Esophagus muscularis mucosa (tissue), 4 donors: ENCODE results near the gene NOX5. TPM values are rescaled to one million over a fixed set of nuclear protein-coding genes. Genes with fewer than 3 reads are reported as not detected.

Source experiments
- DNase-seq: peaks from one replicate; pipeline ENCODE4 v3.0.0-alpha.2; 2017; ENCODE audit errors: extremely low spot score
- H3K27ac ChIP-seq, 4 donors: fragments of 200-600 bp; sonication (generic); replicated peaks in 1 of 4; 1 replicate in 3 of 4; 2 replicates in 1 of 4; pipeline ENCODE4 v1.5.1; 2016 to 2019; ENCODE audit warnings: mild to moderate bottlenecking in 1 of 4
- H3K27me3 ChIP-seq, 4 donors: fragments of 200-600 bp; sonication (generic); one replicate each; pipeline versions ENCODE4 v1.5.1 to v1.6.0; 2016 to 2019
- H3K36me3 ChIP-seq, 4 donors: fragments of 200-600 bp; sonication (generic); one replicate each; pipeline ENCODE4 v1.5.1; 2016 to 2019
- H3K4me1 ChIP-seq, 4 donors: fragments of 200-600 bp; sonication (generic); one replicate each; pipeline ENCODE4 v1.5.1; 2016 to 2019
- H3K4me3 ChIP-seq, 4 donors: fragments of 200-600 bp; sonication (generic); 1 replicate in 2 of 4; 2 replicates in 2 of 4; pipeline ENCODE4 v1.5.1; 2016 to 2019; ENCODE audit warnings: mild to moderate bottlenecking in 4 of 4, moderate library complexity in 1 of 4
- H3K9me3 ChIP-seq, 4 donors: fragments of 200-600 bp; sonication (generic); 1 replicate in 3 of 4; 2 replicates in 1 of 4; pipeline ENCODE4 v1.5.1; 2016 to 2019
- CTCF ChIP-seq, 3 experiments: fragments of 200-600 bp in 2 of 3; fragments of 450-650 bp in 1 of 3; sonication (generic) in 2 of 3; IDR thresholded peaks; one replicate each; pipeline ENCODE4 v1.5.1; 2017 to 2019; ENCODE audit warnings: antibody characterized with exemption in 3 of 3, mild to moderate bottlenecking in 2 of 3, moderate library complexity in 1 of 3
- EP300 ChIP-seq: sonication (generic); formaldehyde crosslinking; IDR thresholded peaks from one replicate; pipeline ENCODE4 v1.6.1; 2017; ENCODE audit warnings: antibody characterized with exemption
- POLR2A ChIP-seq: fragments of 450-650 bp; IDR thresholded peaks from one replicate; pipeline ENCODE4 v1.6.1; 2017; ENCODE audit warnings: antibody characterized with exemption, moderate library complexity, mild to moderate bottlenecking, low read depth
- POLR2AphosphoS5 ChIP-seq, 2 donors: sonication (generic); formaldehyde crosslinking; IDR thresholded peaks; one replicate each; pipeline ENCODE4 v1.6.1; 2017; ENCODE audit warnings: antibody characterized with exemption in 2 of 2
- WGBS: methylation state at CpG from one replicate; pipeline ENCODE4 v1.1.5; 2018; 5-methylcytosine and 5-hydroxymethylcytosine counted together
- intact Hi-C: fragments of 100-400 bp; cut with DNase I; formaldehyde crosslinking; loops from one replicate; pipeline ENCODE4 v1.15.1; 2023
- total RNA-seq, 4 donors: library from RNA; depleted of rRNA; stranded (reverse); fragments of >200 nt; gene quantifications; one replicate each; pipeline versions ENCODE4 v1.1.0 to v1.2.1, GENCODE V29; 2016

The NOX5 gene
- total RNA-seq, 4 donors from 2014 or later, result under 0.01 to 0.66 (median 0.34) TPM

- Histone ChIP-seq H3K4me3 (no peak overlapping the region), H3K27ac (no peak overlapping the region), H3K27me3 (peaks cover 0 to 48% (median 0%) of the 10 kb centered on the region in 4 donors), H3K4me1 (peaks cover 6 to 17% (median 16%) of the 10 kb centered on the region in 4 donors), H3K9me3 (no peaks in the 10 kb centered on the region), H3K36me3 (no peaks in the 10 kb centered on the region)
- intact Hi-C loops, result no loop called here
- TF ChIP-seq POLR2AphosphoS5 (IDR thresholded peaks at IDR 0.05), result no peak
- no peak for TF ChIP-seq CTCF (IDR thresholded peaks at IDR 0.05)
- no peak for TF ChIP-seq EP300
- TF ChIP-seq POLR2A, result no peak
- 98% methylated on average over 5 of the region's 5 CpGs for WGBS
- no peak for DNase-seq
Measured at GRCh38 chr15:69075440-69075839, 60.9 kb downstream of the NOX5 start.

- Histone ChIP-seq H3K27me3 (peaks cover 0 to 40% (median 0%) of the 10 kb centered on the region in 4 donors), H3K27ac (no peak overlapping the region), H3K4me3 (no peak overlapping the region), H3K4me1 (peaks cover 16 to 30% (median 20%) of the 10 kb centered on the region in 4 donors), H3K9me3 (no peaks in the 10 kb centered on the region), H3K36me3 (no peaks in the 10 kb centered on the region)
- WGBS, result 92% methylated on average over 1 of the region's 1 CpG
- intact Hi-C loops, result no loop called here
- TF ChIP-seq CTCF (IDR thresholded peaks at IDR 0.05), result no peak
- TF ChIP-seq EP300, result no peak
- TF ChIP-seq POLR2A, result no peak
- TF ChIP-seq POLR2AphosphoS5 (IDR thresholded peaks at IDR 0.05), result no peak
- no peak for DNase-seq
Measured at GRCh38 chr15:69076756-69077155, 62.3 kb downstream of the NOX5 start.

- intact Hi-C loops, result no loop called here
- DNase-seq, result no peak
- TF ChIP-seq CTCF (IDR thresholded peaks at IDR 0.05), result no peak
Measured at GRCh38 chr15:69078638-69079037, 64.1 kb downstream of the NOX5 start.

GRCh38 chr15:69080295-69081248, 66.1 kb downstream of the NOX5 start:
- Histone ChIP-seq H3K9me3 (no peaks in the 10 kb centered on the region), H3K27ac (peak overlapping the region in 3 of 4 donors; percentile 58 to 73 (median 68)), H3K27me3 (peaks cover 0 to 13% (median 0%) of the 10 kb centered on the region in 4 donors), H3K36me3 (no peaks in the 10 kb centered on the region), H3K4me1 (peaks cover 0 to 33% (median 25%) of the 10 kb centered on the region in 4 donors), H3K4me3 (no peak overlapping the region)
- 65% methylated on average over 8 of the region's 8 CpGs for WGBS
- intact Hi-C loops, result no loop called here
- TF ChIP-seq POLR2AphosphoS5 (IDR thresholded peaks at IDR 0.05) (no peak), EP300 (no peak)
- DNase-seq, result no peak

More at GRCh38 chr15:69078638-69079037, 64.1 kb downstream of the NOX5 start:
- Histone ChIP-seq H3K4me3 (no peak overlapping the region), H3K4me1 (peaks cover 16 to 36% (median 34%) of the 10 kb centered on the region in 4 donors), H3K36me3 (no peaks in the 10 kb centered on the region), H3K9me3 (no peaks in the 10 kb centered on the region), H3K27ac (no peak overlapping the region), H3K27me3 (peaks cover 0 to 31% (median 0%) of the 10 kb centered on the region in 4 donors)
- 96% methylated on average over 8 of the region's 8 CpGs for WGBS

- no peak overlapping the region for H3K4me3 ChIP-seq
- no peaks in the 10 kb centered on the region for H3K36me3 ChIP-seq
- no peaks in the 10 kb centered on the region for H3K9me3 ChIP-seq
- 76% methylated on average over 9 of the region's 10 CpGs for WGBS
- intact Hi-C loops, result no loop called here
- peaks cover 0 to 33% (median 25%) of the 10 kb centered on the region in 4 donors for H3K4me1 ChIP-seq
- DNase-seq, result no peak
- H3K27ac ChIP-seq, result peak overlapping the region; percentile 58 to 73 (median 63)
- H3K27me3 ChIP-seq, result peaks cover 0 to 4% (median 0%) of the 10 kb centered on the region in 4 donors
- TF ChIP-seq POLR2AphosphoS5 (IDR thresholded peaks at IDR 0.05) (no peak), EP300 (no peak), POLR2A (no peak), CTCF (IDR thresholded peaks at IDR 0.05) (no peak)
Measured at GRCh38 chr15:69081310-69082004, 67.0 kb downstream of the NOX5 start.
